Gastrocnemius medialis (tissue), 4 donors: ENCODE data around the gene TPD52L1. TPM values are rescaled to one million over a fixed set of nuclear protein-coding genes. Genes with fewer than 3 reads are reported as not detected.

ENCODE experiments used
- ATAC-seq, 2 donors: fragments of 150-250 bp; one replicate each; pipeline ENCODE4 v1.9.1; 2016
- DNase-seq, 2 donors: peaks; one replicate each; pipeline ENCODE4 v3.0.0-alpha.2; 2019
- H3K27ac ChIP-seq, 4 donors: fragments of 200-600 bp; sonication (generic); 1 replicate in 1 of 4; 2 replicates in 3 of 4; pipeline ENCODE4 v1.5.1; 2016 to 2018; ENCODE audit warnings: mild to moderate bottlenecking in 2 of 4, moderate library complexity in 1 of 4
- H3K27me3 ChIP-seq, 3 donors: fragments of 200-600 bp; sonication (generic) in 2 of 3; 1 replicate in 1 of 3; 2 replicates in 2 of 3; pipeline versions ENCODE4 v1.5.1 to v1.6.0; 2016 to 2019; ENCODE audit warnings: mild to moderate bottlenecking in 1 of 3, moderate library complexity in 1 of 3
- H3K36me3 ChIP-seq, 2 donors: fragments of 200-600 bp; sonication (generic) in 1 of 2; one replicate each; pipeline ENCODE4 v1.5.1; 2017 to 2018
- H3K4me1 ChIP-seq, 2 donors: fragments of 200-600 bp; sonication (generic) in 1 of 2; one replicate each; pipeline ENCODE4 v1.5.1; 2016 to 2017; ENCODE audit warnings: mild to moderate bottlenecking in 2 of 2
- H3K4me3 ChIP-seq, 4 donors: fragments of 200-600 bp; sonication (generic) in 3 of 4; 1 replicate in 1 of 4; 2 replicates in 3 of 4; pipeline ENCODE4 v1.5.1; 2016 to 2019; ENCODE audit warnings: mild to moderate bottlenecking in 2 of 4
- H3K9me3 ChIP-seq, 3 donors: fragments of 200-600 bp; sonication (generic) in 2 of 3; 1 replicate in 1 of 3; 2 replicates in 2 of 3; pipeline ENCODE4 v1.5.1; 2016 to 2019
- CTCF ChIP-seq, 5 experiments: fragments of 450-650 bp in 3 of 5; fragments of 200-600 bp in 2 of 5; sonication (generic) in 2 of 5; IDR thresholded peaks in 4 of 5; conservative IDR thresholded peaks in 1 of 5; 1 replicate in 4 of 5; 2 replicates in 1 of 5; pipeline ENCODE4 v1.5.1; 2016 to 2019; ENCODE audit warnings: antibody characterized with exemption in 5 of 5, mild to moderate bottlenecking in 3 of 5, moderate library complexity in 3 of 5
- POLR2A ChIP-seq, 2 donors: fragments of 450-650 bp; IDR thresholded peaks; one replicate each; pipeline ENCODE4 v1.6.1; 2017; ENCODE audit warnings: antibody characterized with exemption in 2 of 2, mild to moderate bottlenecking in 2 of 2, moderate library complexity in 2 of 2
- in situ Hi-C, 4 donors: fragments of 200-750 bp; cut with MboI; loops; one replicate each; pipeline versions ENCODE4 v1.15.0 to v1.8.0; 2017; ENCODE audit warnings: low sequenced_read_pairs in 4 of 4
- intact Hi-C: fragments of 100-400 bp; cut with DNase I; formaldehyde crosslinking; loops from one replicate; pipeline ENCODE4 v1.15.1; 2023; ENCODE audit warnings: low total_unique reads
- total RNA-seq, 4 donors: library from RNA; depleted of rRNA; stranded (reverse); fragments of >200 nt; gene quantifications; one replicate each; pipeline versions ENCODE4 v1.1.0 to v1.2.3, GENCODE V29; 2016

TPD52L1 gene
- total RNA-seq, 4 donors from 2014 or later = 47.6 to 152 (median 123) TPM

GRCh38 chr6:125215252-125215819 is 61.8 kb downstream of the TPD52L1 start:
- H3K27me3 ChIP-seq = no peaks in the 10 kb centered on the region
- peak overlapping the region; percentile 72 to 90 (median 78) for H3K27ac ChIP-seq
- TF ChIP-seq CTCF (IDR thresholded peaks at IDR 0.05 in 4 of 5, conservative IDR thresholded peaks at IDR 0.05 in 1 of 5) = no peak
- peak in 1 of 2 donors; percentile 28 for TF ChIP-seq POLR2A (IDR thresholded peaks at IDR 0.05)
- H3K36me3 ChIP-seq = no peaks in the 10 kb centered on the region
- H3K9me3 ChIP-seq = no peaks in the 10 kb centered on the region
- peak overlapping the region in 2 of 4 donors; percentile 15 to 23 for H3K4me3 ChIP-seq
- in situ Hi-C loops = no loop called here
- DNase-seq (no peak), ATAC-seq (peak; percentile 47 to 92)
- peaks cover 73% of the 10 kb centered on the region in 2 donors for H3K4me1 ChIP-seq
- intact Hi-C loops = loop anchor here (2.0 kb wide), 1 partner anchor 63 kb away; the partner anchor contains the start of gene TPD52L1

- peak overlapping the region in 2 of 4 donors; percentile 15 to 23 for H3K4me3 ChIP-seq
- ATAC-seq (no peak), DNase-seq (no peak)
- intact Hi-C loops (no loop called here), in situ Hi-C loops (no loop called here)
- no peaks in the 10 kb centered on the region for H3K9me3 ChIP-seq
- TF ChIP-seq POLR2A (IDR thresholded peaks at IDR 0.05) = no peak
- no peak for TF ChIP-seq CTCF (IDR thresholded peaks at IDR 0.05 in 4 of 5, conservative IDR thresholded peaks at IDR 0.05 in 1 of 5)
- no peaks in the 10 kb centered on the region for H3K36me3 ChIP-seq
- no peaks in the 10 kb centered on the region for H3K27me3 ChIP-seq
- H3K27ac ChIP-seq = peak overlapping the region; percentile 72 to 90 (median 78)
- peaks cover 76 to 77% of the 10 kb centered on the region in 2 donors for H3K4me1 ChIP-seq
Observed at GRCh38 chr6:125216015-125216414, 62.4 kb downstream of the TPD52L1 start.

GRCh38 chr6:125217369-125217768 is 63.8 kb downstream of the TPD52L1 start:
- Histone ChIP-seq H3K4me1 (peaks cover 78 to 83% of the 10 kb centered on the region in 2 donors), H3K27ac (peak overlapping the region in 3 of 4 donors; percentile 79 to 90 (median 86)), H3K27me3 (no peaks in the 10 kb centered on the region), H3K36me3 (no peaks in the 10 kb centered on the region), H3K9me3 (no peaks in the 10 kb centered on the region), H3K4me3 (no peak overlapping the region)
- no peak for TF ChIP-seq CTCF (IDR thresholded peaks at IDR 0.05 in 4 of 5, conservative IDR thresholded peaks at IDR 0.05 in 1 of 5)
- TF ChIP-seq POLR2A (IDR thresholded peaks at IDR 0.05) = no peak
- ATAC-seq (no peak), DNase-seq (no peak)
- in situ Hi-C loops (no loop called here), intact Hi-C loops (no loop called here)

GRCh38 chr6:125217992-125218391 is 64.4 kb downstream of the TPD52L1 start:
- TF ChIP-seq POLR2A (IDR thresholded peaks at IDR 0.05) (no peak), CTCF (IDR thresholded peaks at IDR 0.05 in 4 of 5, conservative IDR thresholded peaks at IDR 0.05 in 1 of 5) (no peak)
- H3K36me3 ChIP-seq = no peaks in the 10 kb centered on the region
- DNase-seq (no peak), ATAC-seq (no peak)
- peaks cover 78 to 83% of the 10 kb centered on the region in 2 donors for H3K4me1 ChIP-seq
- H3K4me3 ChIP-seq = no peak overlapping the region
- H3K9me3 ChIP-seq = no peaks in the 10 kb centered on the region
- H3K27ac ChIP-seq = peak overlapping the region; percentile 74 to 90 (median 82)
- intact Hi-C loops = no loop called here
- H3K27me3 ChIP-seq = no peaks in the 10 kb centered on the region
- in situ Hi-C loops = no loop called here
